Naive B cell (primary cell): ENCODE results near the gene DNMT1. TPM values are rescaled to one million over a fixed set of nuclear protein-coding genes. Genes with fewer than 3 reads are reported as not detected.

Source experiments
- ATAC-seq, 2 donors: fragments of 150-1000 bp; cut with Tn5 transposase; 2 replicates each; pipeline ENCODE4 v1.10.0; 2021; ENCODE audit warnings: low read depth in 2 of 2, mild to moderate bottlenecking in 2 of 2, moderate library complexity in 2 of 2
- DNase-seq: peaks from one replicate; pipeline ENCODE4 v3.0.0; 2022
- H3K27ac Mint-ChIP-seq, 6 donors: one replicate each; pipeline ENCODE4 v1.8.0; 2020 to 2022; ENCODE audit warnings: mild to moderate bottlenecking in 6 of 6, mixed read lengths in 6 of 6, moderate library complexity in 5 of 6, inconsistent platforms in 2 of 6
- H3K27me3 Mint-ChIP-seq, 3 donors: one replicate each; pipeline ENCODE4 v1.8.0; 2021 to 2022; ENCODE audit warnings: mixed read lengths in 3 of 3, mild to moderate bottlenecking in 1 of 3
- H3K36me3 Mint-ChIP-seq, 2 donors: one replicate each; pipeline ENCODE4 v1.8.0; 2020 to 2022; ENCODE audit warnings: mixed read lengths in 2 of 2, inconsistent platforms in 1 of 2, mild to moderate bottlenecking in 1 of 2
- H3K4me1 Mint-ChIP-seq, 3 donors: one replicate each; pipeline ENCODE4 v1.8.0; 2020 to 2022; ENCODE audit warnings: mixed read lengths in 3 of 3, inconsistent platforms in 1 of 3, mild to moderate bottlenecking in 1 of 3, moderate library complexity in 1 of 3
- H3K4me3 Mint-ChIP-seq, 8 donors: one replicate each; pipeline ENCODE4 v1.8.0; 2020 to 2022; ENCODE audit warnings: mild to moderate bottlenecking in 8 of 8, mixed read lengths in 8 of 8, moderate library complexity in 8 of 8, inconsistent platforms in 2 of 8
- H3K9me3 Mint-ChIP-seq, 7 donors: one replicate each; pipeline ENCODE4 v1.8.0; 2020 to 2022; ENCODE audit warnings: mixed read lengths in 7 of 7, mild to moderate bottlenecking in 5 of 7, inconsistent platforms in 2 of 7, moderate library complexity in 1 of 7
- polyA plus RNA-seq, 6 donors: library from polyadenylated mRNA; unstranded; fragments of 300-500 nt; fragmentation: Illumina TruSeq; gene quantifications; one replicate each; pipeline ENCODE4 v1.2.3, GENCODE V29; 2021; ENCODE audit warnings: low read depth in 6 of 6

DNMT1 gene
- polyA plus RNA-seq, 6 donors from 2014 or later = 13.9 to 56.7 (median 31.3) TPM

DNA sequence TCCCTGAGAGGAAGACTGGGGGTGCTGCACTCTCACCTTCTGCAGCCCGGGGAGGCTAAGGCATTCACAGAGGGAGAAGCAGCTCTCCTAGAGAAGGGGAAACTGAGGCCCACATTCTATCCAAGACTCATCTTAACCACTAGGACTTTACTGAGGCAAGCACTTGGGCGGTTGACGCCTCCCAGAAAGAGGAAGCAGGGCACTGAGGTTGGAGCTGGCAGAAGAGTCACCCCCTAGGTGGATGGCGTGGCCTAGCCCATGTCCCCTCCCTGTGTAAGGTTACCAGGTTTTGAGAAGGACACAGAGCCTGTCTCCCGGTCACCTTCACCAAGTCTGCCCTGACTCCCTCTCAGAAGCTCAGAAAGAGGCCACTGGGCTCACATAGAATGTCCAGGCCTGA, 33.6 kb upstream of the DNMT1 start:
- Mint-ChIP-seq H3K27me3 (peaks cover 0 to 5% (median 0%) of the 10 kb centered on the region in 3 donors), H3K36me3 (no peaks in the 10 kb centered on the region), H3K9me3 (no peaks in the 10 kb centered on the region), H3K27ac (peak overlapping the region in 2 of 6 donors; percentile 34 to 93), H3K4me1 (peaks cover 18 to 30% (median 20%) of the 10 kb centered on the region in 3 donors), H3K4me3 (peak overlapping the region in 4 of 8 donors; percentile 44 to 89 (median 68))
- ATAC-seq = no peak
- no peak for DNase-seq

DNA sequence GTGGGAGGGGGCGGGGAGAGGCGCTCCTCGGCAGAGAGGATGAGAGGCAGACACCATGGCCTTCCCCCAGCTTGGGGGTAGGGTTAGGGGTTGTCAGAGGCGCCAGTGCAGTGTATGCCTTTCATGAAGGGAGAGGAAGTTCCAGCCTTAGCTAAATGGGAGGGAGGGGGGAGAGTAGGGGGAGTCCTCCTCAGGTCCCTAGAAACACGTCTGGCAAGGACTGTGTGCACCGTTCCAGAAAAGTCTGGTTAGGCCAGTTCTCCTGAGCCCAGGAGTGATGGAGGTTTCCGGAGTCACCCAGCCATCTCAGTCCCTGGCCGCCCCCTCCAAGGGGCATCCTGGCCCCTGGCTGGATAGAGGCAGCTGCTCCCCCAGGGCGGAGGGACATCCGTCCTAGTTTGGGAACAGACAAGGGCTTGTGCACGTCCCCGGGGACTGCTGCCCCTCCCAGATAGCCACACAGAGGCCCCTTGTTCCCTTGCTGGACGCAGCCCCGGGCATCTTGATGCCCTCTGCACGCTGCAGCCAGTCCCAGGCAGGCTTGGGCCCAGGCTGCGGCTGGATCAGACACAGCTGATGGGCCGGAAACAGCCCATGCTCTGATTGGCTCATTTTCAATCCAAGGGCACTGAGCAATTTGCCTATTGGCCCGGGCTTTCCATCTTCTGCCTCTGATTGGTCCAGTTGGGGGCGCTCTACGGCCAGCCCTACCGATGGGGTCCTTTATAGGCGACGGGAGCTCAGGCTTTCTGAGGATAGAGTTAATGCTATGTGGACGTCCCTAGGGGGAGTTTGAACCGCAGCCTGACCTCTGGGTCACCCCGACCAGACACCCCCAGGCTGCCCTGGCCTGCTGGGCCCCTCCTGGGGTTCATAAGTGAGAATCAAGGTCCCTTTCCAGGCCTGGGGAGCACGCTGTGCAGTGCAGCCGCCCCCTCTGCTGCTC, 32.5 kb upstream of the DNMT1 start:
- no peak overlapping the region for H3K4me3 Mint-ChIP-seq
- H3K9me3 Mint-ChIP-seq = no peaks in the 10 kb centered on the region
- peaks cover 17 to 34% (median 18%) of the 10 kb centered on the region in 3 donors for H3K4me1 Mint-ChIP-seq
- ATAC-seq = no peak
- peak overlapping the region in 1 of 6 donors; percentile 9 for H3K27ac Mint-ChIP-seq
- H3K27me3 Mint-ChIP-seq = peaks cover 0 to 5% (median 0%) of the 10 kb centered on the region in 3 donors
- DNase-seq = no peak
- no peaks in the 10 kb centered on the region for H3K36me3 Mint-ChIP-seq

DNA sequence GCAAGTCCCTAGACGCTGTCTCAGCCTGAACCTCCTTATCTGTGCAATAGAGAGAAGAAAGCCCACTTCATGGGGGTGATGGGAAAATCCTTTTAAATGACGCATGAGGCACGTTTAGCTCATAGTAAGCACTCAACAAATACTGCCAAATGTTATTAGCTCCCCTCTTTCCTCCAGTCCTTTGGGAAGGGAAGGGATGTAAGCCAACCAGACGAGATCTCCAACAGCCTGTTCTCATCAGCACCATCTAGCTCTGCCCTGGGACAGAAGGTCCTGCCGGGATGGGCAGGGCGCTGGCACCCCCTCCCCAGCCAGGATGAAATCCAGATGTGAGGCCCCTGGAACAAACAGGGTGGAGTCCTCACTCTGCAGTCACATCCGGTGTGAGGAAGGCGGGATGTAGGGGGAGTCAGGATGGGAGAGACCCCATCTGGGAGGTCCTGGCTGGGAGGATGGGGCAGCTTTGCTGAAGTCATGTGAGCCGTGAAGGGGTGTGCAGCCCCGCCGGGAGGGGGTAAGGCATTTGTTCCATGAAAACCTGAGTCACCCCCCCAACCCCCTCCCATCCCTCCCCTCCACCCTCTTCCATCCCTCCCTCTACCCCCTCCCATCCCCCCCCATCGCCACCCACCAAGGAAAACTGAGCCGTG, 31.7 kb upstream of the DNMT1 start:
- no peak for DNase-seq
- no peak for ATAC-seq
- Mint-ChIP-seq H3K36me3 (no peaks in the 10 kb centered on the region), H3K27me3 (peaks cover 0 to 5% (median 0%) of the 10 kb centered on the region in 3 donors), H3K27ac (peak overlapping the region in 2 of 6 donors; percentile 9 to 56), H3K9me3 (no peaks in the 10 kb centered on the region), H3K4me1 (peaks cover 14 to 27% (median 15%) of the 10 kb centered on the region in 3 donors), H3K4me3 (no peak overlapping the region)

DNA sequence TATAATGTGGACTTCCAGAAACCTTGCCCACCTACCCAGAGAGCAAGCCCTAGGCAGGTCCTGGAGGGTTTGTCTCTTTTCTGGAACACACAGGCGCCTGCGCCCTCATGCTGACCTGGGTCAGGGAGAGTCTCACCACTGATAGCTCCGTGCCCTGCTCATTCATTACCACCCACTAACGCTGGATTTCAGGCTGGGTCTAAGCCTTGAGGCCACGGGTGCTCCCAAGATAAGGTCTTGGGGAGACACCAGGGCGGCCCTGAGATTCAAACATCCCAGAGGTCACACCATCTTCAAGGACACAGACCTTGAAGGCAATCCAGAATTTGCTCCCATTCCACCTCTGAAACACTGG, 31.2 kb upstream of the DNMT1 start:
- Mint-ChIP-seq H3K9me3 (no peaks in the 10 kb centered on the region), H3K4me3 (no peak overlapping the region), H3K27ac (peak overlapping the region in 2 of 6 donors; percentile 9 to 56), H3K4me1 (peaks cover 10 to 26% (median 13%) of the 10 kb centered on the region in 3 donors), H3K36me3 (no peaks in the 10 kb centered on the region), H3K27me3 (peaks cover 0 to 5% (median 0%) of the 10 kb centered on the region in 3 donors)
- no peak for DNase-seq
- ATAC-seq = no peak

DNA sequence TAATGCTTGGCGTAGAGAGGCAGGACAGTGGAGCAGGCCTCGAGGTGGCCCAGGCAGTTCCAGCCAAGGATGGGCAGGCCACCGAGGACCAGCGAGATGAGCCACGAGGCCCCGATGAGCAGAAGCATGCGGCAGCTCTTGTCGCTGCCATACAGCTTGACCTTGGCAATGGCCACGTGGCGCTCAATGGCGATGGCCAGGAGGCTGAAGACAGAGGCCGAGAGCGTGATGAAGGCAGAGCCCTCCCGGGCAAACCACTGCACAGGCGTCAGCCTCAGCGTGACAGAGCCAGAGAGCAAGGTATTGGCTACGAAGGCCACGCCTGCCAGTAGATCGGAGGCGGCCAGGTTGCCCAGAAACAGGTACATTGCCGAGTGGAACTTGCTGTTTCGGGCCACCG, 29.6 kb upstream of the DNMT1 start:
- Mint-ChIP-seq H3K4me1 (peaks cover 7 to 20% (median 11%) of the 10 kb centered on the region in 3 donors), H3K4me3 (no peak overlapping the region), H3K27me3 (peaks cover 0 to 5% (median 0%) of the 10 kb centered on the region in 3 donors), H3K36me3 (no peaks in the 10 kb centered on the region), H3K9me3 (no peaks in the 10 kb centered on the region), H3K27ac (peak overlapping the region in 1 of 6 donors; percentile 44)
- DNase-seq (no peak), ATAC-seq (no peak)

DNA sequence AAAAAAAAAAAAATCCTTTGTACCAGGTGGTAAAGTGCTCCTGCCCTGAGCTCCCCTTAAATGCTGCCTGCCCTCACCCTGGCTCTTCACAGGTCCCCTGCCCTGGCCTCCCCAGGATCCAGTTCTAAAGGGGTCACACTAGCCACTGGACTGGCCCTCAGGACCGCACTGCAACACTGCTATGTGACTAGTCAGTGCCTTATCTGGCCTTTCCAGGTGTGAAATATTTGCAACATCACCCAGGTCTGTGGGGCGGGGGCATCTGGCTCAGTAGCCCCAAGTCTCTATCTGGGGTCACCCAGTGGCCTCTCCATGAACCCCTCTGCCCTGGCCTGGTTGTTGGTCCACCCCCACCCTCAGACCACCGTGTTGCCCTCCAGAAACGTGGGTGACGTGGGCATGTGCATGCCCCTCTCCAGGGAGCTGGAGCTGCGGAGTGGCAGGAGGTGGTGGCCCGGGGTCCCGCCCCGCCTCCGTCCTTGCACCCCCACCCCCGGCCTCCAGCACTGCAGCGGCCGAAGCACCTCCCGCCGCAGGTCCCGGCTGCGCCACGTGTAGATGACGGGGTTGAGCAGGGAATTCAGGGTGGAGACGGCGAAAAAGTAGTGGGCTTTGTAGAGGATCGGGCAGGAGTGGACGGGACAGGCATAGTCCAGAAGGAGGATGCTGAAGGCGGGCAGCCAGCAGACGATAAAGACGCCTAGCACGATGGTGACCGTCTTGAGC, 28.9 kb upstream of the DNMT1 start:
- Mint-ChIP-seq H3K27ac (no peak overlapping the region), H3K27me3 (peaks cover 0 to 5% (median 0%) of the 10 kb centered on the region in 3 donors), H3K9me3 (no peaks in the 10 kb centered on the region), H3K36me3 (no peaks in the 10 kb centered on the region), H3K4me1 (peaks cover 3 to 13% (median 6%) of the 10 kb centered on the region in 3 donors), H3K4me3 (no peak overlapping the region)
- no peak for DNase-seq
- no peak for ATAC-seq

DNA sequence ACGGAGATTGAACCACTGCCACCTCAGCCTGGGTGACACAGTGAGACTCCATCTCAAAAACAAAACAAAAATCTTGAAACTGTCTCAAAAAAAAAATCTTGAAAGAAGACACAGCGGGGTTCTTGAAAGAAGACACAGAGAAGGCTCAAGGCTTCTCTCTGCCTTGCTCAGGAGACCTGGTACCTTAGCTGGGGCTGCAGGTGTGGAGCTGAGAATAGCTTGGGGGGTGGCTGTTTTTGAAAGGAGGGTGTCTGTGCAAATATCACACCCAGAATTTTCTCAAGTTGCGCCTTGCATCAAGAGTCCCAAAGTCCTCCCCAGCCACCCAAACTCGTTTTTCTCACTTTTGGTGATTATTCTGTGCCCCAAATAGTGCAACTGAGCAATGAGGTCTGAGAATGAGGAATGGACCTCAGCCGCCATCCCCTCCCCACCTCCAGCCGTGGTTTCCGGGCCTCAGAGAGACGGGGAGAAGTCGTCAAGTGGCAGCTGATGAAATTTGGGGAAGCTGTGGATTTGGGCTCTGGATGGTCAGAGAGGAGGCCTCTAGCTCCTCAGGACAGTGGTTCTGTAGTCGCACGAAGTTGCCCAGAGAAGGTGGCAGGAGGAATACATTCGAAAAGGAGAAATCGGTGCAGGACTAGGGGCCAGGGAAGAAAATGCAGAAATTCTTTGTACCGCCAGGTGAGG, 27.6 kb upstream of the DNMT1 start:
- Mint-ChIP-seq H3K9me3 (no peaks in the 10 kb centered on the region), H3K27ac (peak overlapping the region in 4 of 6 donors; percentile 74 to 79 (median 76)), H3K36me3 (no peaks in the 10 kb centered on the region), H3K4me1 (peaks cover 3 to 12% (median 6%) of the 10 kb centered on the region in 3 donors), H3K27me3 (peaks cover 0 to 5% (median 0%) of the 10 kb centered on the region in 3 donors), H3K4me3 (no peak overlapping the region)
- no peak for ATAC-seq
- no peak for DNase-seq

DNA sequence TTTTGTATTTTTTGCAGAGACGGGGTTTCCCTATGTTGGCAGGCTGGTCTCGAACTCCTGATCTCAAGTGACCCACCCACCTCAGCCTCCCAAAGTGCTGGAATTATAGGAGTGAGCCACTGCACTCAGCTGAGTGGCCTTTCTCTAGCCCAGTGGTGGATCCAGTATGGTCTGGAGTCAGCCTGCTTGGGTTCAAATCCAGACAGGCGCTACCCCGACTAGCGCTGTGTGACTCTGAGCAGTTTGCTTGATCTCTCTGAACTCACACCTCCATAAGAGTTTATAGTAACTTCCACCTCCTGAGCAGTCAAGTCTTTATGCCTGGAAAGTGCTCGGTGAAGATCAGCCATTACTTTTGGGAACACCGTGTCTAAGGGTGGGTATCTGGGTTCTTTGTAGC, 25.9 kb upstream of the DNMT1 start:
- Mint-ChIP-seq H3K9me3 (no peaks in the 10 kb centered on the region), H3K36me3 (no peaks in the 10 kb centered on the region), H3K4me3 (no peak overlapping the region), H3K27ac (peak overlapping the region in 2 of 6 donors; percentile 42 to 52), H3K27me3 (no peaks in the 10 kb centered on the region), H3K4me1 (peaks cover 3 to 6% (median 5%) of the 10 kb centered on the region in 3 donors)
- ATAC-seq (no peak), DNase-seq (no peak)

DNA sequence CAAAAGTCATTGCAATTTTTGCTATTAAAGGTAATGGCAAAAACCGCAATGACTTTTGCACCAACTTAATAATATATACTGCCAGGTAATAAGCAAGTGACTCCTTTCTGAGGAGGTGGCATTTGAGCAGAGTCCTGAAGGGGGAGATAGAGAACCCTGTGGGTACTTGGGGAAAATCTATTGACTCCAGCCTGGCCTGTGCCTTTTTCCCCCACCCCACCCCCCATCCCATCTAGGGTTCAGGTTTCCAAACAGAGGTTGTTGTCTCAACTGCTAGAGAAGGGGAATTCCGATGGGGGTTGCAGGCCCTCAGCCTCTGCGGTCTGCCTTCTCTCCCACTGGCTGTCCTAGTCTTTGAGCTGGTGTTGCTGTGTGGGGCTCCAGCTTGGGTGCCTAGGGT, 24.9 kb upstream of the DNMT1 start:
- Mint-ChIP-seq H3K27me3 (no peaks in the 10 kb centered on the region), H3K36me3 (no peaks in the 10 kb centered on the region), H3K4me3 (no peak overlapping the region), H3K4me1 (peaks cover 3 to 6% (median 5%) of the 10 kb centered on the region in 3 donors), H3K27ac (peak overlapping the region in 1 of 6 donors; percentile 75), H3K9me3 (no peaks in the 10 kb centered on the region)
- DNase-seq = no peak
- peak; percentile 60 to 63 for ATAC-seq

DNA sequence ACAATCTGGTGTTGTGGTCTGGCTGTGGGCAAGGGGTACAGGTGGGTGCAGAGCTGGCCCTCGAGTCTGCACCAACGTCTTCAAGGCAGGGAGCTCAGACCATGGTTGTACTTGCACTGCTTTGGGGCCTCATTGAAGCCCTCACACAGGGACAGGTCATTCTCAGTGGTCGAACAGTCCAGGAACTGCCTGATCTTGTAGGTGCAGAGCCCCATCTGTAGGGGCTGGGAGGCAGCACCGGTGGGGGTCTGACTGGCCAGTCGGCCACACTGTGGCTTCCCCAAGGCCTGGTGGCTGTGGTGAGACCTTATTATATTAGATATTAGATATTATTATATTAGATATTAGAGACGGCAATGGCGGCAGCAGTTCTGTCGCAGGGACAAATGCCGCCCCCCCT, 22.3 kb upstream of the DNMT1 start:
- no peak for ATAC-seq
- H3K4me3 Mint-ChIP-seq = no peak overlapping the region
- no peak overlapping the region for H3K27ac Mint-ChIP-seq
- H3K36me3 Mint-ChIP-seq = no peaks in the 10 kb centered on the region
- no peaks in the 10 kb centered on the region for H3K9me3 Mint-ChIP-seq
- H3K27me3 Mint-ChIP-seq = no peaks in the 10 kb centered on the region
- H3K4me1 Mint-ChIP-seq = peaks cover 0 to 6% (median 0%) of the 10 kb centered on the region in 3 donors
- no peak for DNase-seq

DNA sequence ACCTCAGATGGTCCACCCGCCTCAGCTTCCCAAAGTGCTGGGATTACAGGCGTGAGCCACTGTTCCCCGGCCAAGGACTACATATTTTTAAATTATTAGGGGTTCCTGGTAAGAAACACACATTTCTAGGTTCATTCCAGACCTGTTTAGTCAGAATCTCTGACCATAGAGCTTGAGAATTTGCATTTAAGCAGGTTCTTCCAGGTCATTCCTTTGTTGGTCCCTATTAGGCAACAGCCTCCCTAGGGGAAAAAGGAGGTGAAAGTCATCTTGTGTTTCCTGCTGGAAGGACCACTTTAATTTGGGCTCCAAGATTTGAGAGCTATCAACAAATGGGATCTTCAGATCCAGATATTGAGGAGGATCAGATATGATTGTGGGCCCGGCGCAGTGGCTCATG, 20.0 kb upstream of the DNMT1 start:
- no peaks in the 10 kb centered on the region for H3K36me3 Mint-ChIP-seq
- no peak overlapping the region for H3K4me3 Mint-ChIP-seq
- H3K27ac Mint-ChIP-seq = no peak overlapping the region
- no peaks in the 10 kb centered on the region for H3K9me3 Mint-ChIP-seq
- H3K27me3 Mint-ChIP-seq = peaks cover 0 to 6% (median 0%) of the 10 kb centered on the region in 3 donors
- no peak for ATAC-seq
- H3K4me1 Mint-ChIP-seq = peaks cover 0 to 5% (median 0%) of the 10 kb centered on the region in 3 donors
- no peak for DNase-seq

DNA sequence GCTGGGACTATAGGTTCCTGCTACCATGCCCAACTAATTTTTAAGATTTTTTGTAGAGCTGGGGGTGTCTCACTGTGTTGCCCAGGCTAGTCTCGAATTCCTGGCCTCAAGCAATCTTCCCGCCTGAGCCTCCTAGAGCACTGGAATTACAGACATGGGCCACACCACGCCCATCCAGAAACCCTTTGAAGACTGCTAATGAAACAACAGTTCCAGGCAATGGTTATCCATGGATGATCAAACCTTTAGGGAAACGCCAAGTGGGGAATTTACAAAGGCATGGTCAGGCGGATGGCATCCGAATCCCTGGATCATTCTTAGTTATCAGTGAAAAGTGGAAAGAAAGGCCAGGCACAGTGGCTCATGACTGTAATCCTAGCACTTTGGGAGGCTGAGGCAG, 16.9 kb upstream of the DNMT1 start:
- DNase-seq (no peak), ATAC-seq (no peak)
- Mint-ChIP-seq H3K36me3 (no peaks in the 10 kb centered on the region), H3K27me3 (peaks cover 0 to 6% (median 0%) of the 10 kb centered on the region in 3 donors), H3K27ac (no peak overlapping the region), H3K4me1 (no peaks in the 10 kb centered on the region), H3K9me3 (peaks cover 0 to 2% (median 0%) of the 10 kb centered on the region in 7 donors), H3K4me3 (peak overlapping the region in 1 of 8 donors; percentile 30)

DNA sequence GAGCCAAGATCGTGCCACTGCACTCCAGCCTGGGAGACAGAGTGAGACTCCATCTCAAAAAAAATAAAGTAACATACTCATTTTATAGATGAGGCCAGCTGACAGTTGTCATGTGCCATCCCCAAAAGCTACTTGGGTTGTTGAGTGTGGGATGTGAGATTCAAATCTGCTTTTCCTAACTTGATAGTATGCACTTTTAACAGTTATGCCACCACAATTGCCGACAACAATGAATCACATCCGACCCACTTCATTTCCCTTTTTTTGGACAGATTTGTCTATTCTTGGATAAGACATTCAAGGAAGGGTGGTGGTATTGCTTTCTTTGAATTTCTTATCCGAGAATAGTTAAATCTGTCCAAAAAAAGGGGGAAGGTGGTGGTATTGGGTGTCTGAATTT, 16.3 kb upstream of the DNMT1 start:
- Mint-ChIP-seq H3K9me3 (peaks cover 0 to 2% (median 0%) of the 10 kb centered on the region in 7 donors), H3K27ac (no peak overlapping the region), H3K4me1 (no peaks in the 10 kb centered on the region), H3K27me3 (peaks cover 0 to 6% (median 0%) of the 10 kb centered on the region in 3 donors), H3K36me3 (no peaks in the 10 kb centered on the region), H3K4me3 (no peak overlapping the region)
- ATAC-seq (no peak), DNase-seq (no peak)
